ENCODE data around the gene ACAN. TPM values are rescaled to one million over a fixed set of nuclear protein-coding genes. Genes with fewer than 3 reads are reported as not detected.

The ACAN gene
- total and polyA plus RNA-seq, 2 of the 8 experiments (the other 6 are each of a cell fraction or from before 2014, with no cell fraction given) = 0.71 to 0.73 TPM

- no peak for TF ChIP-seq CTCF (IDR thresholded peaks at IDR 0.05; ENCODE audit: control extremely low read depth in 1 of 3, insufficient read depth in 1 of 3, low read depth in 1 of 3, low read length in 3 of 3)
- no peak for TF ChIP-seq SRF (IDR thresholded peaks at IDR 0.05; ENCODE audit: low read depth, low read length)
- TF ChIP-seq POLR2AphosphoS5 (IDR thresholded peaks at IDR 0.05; ENCODE audit: low read depth, low read length) = no peak
- TF ChIP-seq SIN3A (conservative IDR thresholded peaks at IDR 0.05 in 1 of 2, IDR thresholded peaks at IDR 0.05 in 1 of 2; ENCODE audit: low read depth in 1 of 2, low read length in 2 of 2) = no peak
Observed at GRCh38 chr15:88776646-88777045, 26.6 kb upstream of the ACAN start (continued).
